GM13976 (cell line): ENCODE data around the gene AGFG2.
"Not testable (repeated sequence)": the region's sequence is repeated elsewhere in the genome, so short reads cannot be mapped to it uniquely, and the experiment has no call there.

ENCODE experiments used
- DNase-seq: peaks from one replicate; pipeline ENCODE4 v3.0.0; 2012; ENCODE audit warnings: low spot score
- CTCF ChIP-seq: IDR thresholded peaks from 2 replicates; pipeline ENCODE4 v1.5.1; 2012; ENCODE audit warnings: borderline replicate concordance, mild to moderate bottlenecking; ENCODE audit not compliant: insufficient read depth; ENCODE audit errors: extremely low read depth, missing control alignments, control extremely low read depth
- in situ Hi-C: fragments of 300-500 bp; cut with MboI; formaldehyde crosslinking; loops from one replicate; pipeline ENCODE4 v1.12.0; 2022; ENCODE audit warnings: low sequenced_read_pairs, mixed read lengths, inconsistent platforms; ENCODE audit not compliant: unreplicated experiment

Gene AGFG2

GRCh38 chr7:100520138-100520537, 18.9 kb upstream of the AGFG2 start:
- no peak for DNase-seq
- in situ Hi-C loops: no loop called here
- TF ChIP-seq CTCF: no peak

GRCh38 chr7:100521076-100521475, 17.9 kb upstream of the AGFG2 start:
- in situ Hi-C loops: no loop called here

GRCh38 chr7:100521909-100522593, 17.0 kb upstream of the AGFG2 start:
- in situ Hi-C loops, DNase-seq: not testable (repeated sequence)

More at GRCh38 chr7:100521076-100521475, 17.9 kb upstream of the AGFG2 start:
- no peak for DNase-seq
- no peak for TF ChIP-seq CTCF

- not testable (repeated sequence) for DNase-seq
These were observed 15.8 kb upstream of the AGFG2 start for GRCh38 chr7:100523192-100523591.

GRCh38 chr7:100528108-100528866, 10.7 kb upstream of the AGFG2 start:
- in situ Hi-C loops, DNase-seq: not testable (repeated sequence)

More at GRCh38 chr7:100523192-100523591, 15.8 kb upstream of the AGFG2 start:
- in situ Hi-C loops: not testable (repeated sequence)

- in situ Hi-C loops: no loop called here
- DNase-seq: no peak
- TF ChIP-seq CTCF: no peak
These were observed 6.6 kb upstream of the AGFG2 start for GRCh38 chr7:100532165-100533022.

- DNase-seq, in situ Hi-C loops: not testable (repeated sequence)
These were observed 3.0 kb upstream of the AGFG2 start for GRCh38 chr7:100535982-100536381.

GRCh38 chr7:100536695-100537094, 2.3 kb upstream of the AGFG2 start:
- DNase-seq, in situ Hi-C loops: not testable (repeated sequence)

- no peak for TF ChIP-seq CTCF
- in situ Hi-C loops: no loop called here
These were observed 702 bp upstream of the AGFG2 start for GRCh38 chr7:100538348-100538653.

More at GRCh38 chr7:100538348-100538653, 702 bp upstream of the AGFG2 start:
- DNase-seq: no peak
